GM21786 (cell line): ENCODE measurements around the gene TXNL4B.

Experiments used
- ATAC-seq: cut with Tn5 transposase; IDR thresholded peaks from one replicate; pipeline ENCODE4 v1.9.1; 2021; ENCODE audit not compliant: unreplicated experiment

TXNL4B gene

GRCh38 chr16:72093448-72094265 lies at the start of gene TXNL4B, which contains the start of gene DHX38:
TSS of gene TXNL4B (minus strand) at chr16:72093620. CDS start at chr16:72090749, 2,871 bp downstream.
TSS of gene DHX38 (plus strand) at chr16:72093847. CDS start at chr16:72096158, 2,311 bp downstream.
- peak; percentile 98 for ATAC-seq

DNA sequence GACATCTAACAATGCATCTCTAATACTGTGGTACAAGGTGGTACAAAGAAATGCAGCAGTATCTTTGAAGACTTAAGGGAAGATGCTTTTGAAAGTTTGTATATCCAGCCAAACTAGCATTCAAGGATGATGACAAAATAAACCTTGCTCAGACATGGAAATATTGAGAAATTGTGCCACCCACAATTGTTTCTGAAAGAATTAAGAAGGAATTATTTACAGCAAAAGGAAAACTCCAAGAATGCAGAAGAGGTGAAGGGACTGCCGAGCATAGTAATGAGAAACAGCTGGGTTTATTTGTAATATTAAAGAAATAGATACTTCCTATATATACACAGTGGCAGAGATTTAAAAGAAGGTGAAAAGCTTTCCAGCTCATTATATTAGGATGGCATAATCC lies 49.1 kb upstream of the TXNL4B start:
- no peak for ATAC-seq

DNA sequence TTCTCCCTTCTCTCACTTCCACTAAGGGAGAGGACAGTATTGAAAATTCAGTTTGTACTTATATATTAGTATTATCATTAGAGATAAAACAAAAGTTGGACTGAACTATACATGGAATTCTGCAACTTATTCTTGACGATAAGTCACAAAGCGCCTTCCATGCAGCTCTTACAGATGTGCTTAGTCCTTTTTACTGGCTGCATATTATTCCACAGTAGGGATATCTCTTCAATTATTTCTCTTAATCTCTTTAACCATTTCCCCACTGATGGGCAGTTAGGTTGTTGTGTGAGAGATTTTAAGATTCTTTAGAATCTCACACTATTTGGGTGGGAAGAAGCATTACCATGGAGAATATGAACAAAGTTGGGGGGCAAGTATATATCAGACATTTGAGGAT lies 46.5 kb upstream of the TXNL4B start:
- ATAC-seq: no peak

DNA sequence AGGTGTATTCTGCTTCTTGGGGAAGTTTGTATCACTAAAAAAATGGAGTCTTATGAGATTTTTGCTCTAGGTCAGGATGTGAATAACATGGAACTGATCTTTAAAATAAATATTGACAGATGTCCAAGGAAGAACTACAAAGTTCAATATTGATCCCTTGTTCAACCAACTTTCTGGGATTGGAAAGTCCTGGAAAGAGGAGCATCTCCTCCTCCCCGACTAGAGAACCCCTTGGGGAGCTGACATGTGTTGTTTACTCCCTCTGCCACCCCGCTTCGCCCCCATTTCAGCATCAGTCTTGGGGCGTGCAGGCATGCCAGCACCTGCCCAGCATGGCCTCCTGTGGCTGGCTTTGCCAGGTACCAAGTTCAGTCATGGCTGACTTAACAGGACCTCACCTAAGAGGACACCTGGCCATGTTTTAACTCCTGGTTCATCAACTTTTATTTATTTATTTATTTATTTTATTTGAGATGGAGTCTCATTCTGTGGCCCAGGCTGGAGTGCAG lies 44.7 kb upstream of the TXNL4B start:
- no peak for ATAC-seq

DNA sequence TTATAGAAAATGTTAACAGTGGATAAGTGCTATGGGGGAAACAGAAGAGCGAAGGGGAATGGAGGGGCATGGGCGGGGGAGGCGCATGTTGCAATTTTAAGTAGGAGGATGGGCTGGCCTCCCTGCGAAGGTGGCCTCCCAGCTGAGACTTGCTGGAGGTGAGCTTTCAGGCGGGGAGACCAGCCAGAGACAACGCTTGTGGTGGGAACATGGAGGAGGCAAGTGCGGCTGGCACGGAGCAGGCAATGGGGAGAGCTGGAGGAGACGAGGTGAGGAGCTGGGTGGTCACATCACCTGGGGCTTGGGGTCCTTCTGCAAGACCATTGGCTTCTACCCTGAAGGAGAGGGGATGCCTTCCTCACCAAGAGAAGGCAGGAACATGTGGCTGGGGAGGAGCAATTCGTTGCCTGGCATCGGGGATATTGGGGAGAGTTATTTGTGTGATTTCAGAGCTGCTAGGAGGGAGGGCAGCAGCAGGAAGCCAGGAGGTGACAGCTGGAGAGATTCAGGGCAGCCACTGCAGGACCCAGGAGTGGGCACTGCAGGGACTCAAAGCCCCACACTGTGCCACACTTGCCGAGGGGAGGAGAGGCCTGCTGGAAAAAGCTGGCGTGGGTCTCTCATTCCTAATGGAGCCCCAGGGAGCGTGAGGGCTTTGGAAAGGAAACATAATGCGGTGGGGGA lies 44.1 kb upstream of the TXNL4B start:
- ATAC-seq: no peak

GRCh38 chr16:72134507-72134906 lies 41.1 kb upstream of the TXNL4B start:
- no peak for ATAC-seq

- ATAC-seq: no peak
These were observed 39.3 kb upstream of the TXNL4B start for GRCh38 chr16:72132726-72133125.

GRCh38 chr16:72131036-72131435 lies 37.6 kb upstream of the TXNL4B start:
- ATAC-seq: no peak

GRCh38 chr16:72129976-72130656 lies 36.7 kb upstream of the TXNL4B start:
- no peak for ATAC-seq

- no peak for ATAC-seq
These were observed 35.3 kb upstream of the TXNL4B start for GRCh38 chr16:72128701-72129100.

GRCh38 chr16:72126429-72126765 lies 33.0 kb upstream of the TXNL4B start:
- ATAC-seq: no peak

DNA sequence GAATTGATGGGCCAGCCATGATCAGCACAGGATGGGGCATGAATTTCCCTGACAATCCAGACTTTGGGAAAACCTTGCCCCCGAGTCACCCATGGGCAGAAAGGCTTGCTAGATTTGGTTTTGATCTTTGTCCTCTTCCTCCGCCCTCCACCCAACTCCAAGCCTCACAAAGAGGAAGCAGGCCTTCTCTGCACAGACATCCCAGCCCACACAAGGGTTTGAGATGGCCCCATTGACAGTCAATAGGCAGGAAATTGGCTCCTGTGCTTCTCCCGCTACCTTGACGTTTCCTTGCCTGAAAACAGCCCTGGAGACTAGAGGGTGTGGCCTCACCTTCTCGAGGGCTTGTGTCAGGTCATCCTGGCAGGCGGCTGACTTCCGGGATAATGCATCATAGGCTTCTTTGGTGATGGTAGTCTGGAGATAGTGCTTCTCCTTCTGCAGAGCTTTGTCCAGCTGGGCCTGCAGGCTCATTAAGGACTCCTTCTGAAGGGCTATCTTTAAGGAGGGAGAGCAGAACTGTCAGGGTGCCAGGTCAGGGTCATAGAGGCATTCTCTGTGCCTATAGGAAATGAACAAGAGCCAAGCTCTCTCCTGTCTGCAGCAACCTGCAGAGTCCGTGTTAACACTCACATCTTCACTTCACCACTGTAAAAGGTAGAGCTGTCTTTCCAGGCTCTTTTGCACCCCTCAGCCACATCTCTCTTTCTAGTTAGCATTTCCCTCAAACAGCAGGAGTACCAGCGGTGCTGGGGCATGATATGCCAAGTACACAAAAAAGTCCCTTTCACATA lies 32.4 kb upstream of the TXNL4B start:
- ATAC-seq: no peak

DNA sequence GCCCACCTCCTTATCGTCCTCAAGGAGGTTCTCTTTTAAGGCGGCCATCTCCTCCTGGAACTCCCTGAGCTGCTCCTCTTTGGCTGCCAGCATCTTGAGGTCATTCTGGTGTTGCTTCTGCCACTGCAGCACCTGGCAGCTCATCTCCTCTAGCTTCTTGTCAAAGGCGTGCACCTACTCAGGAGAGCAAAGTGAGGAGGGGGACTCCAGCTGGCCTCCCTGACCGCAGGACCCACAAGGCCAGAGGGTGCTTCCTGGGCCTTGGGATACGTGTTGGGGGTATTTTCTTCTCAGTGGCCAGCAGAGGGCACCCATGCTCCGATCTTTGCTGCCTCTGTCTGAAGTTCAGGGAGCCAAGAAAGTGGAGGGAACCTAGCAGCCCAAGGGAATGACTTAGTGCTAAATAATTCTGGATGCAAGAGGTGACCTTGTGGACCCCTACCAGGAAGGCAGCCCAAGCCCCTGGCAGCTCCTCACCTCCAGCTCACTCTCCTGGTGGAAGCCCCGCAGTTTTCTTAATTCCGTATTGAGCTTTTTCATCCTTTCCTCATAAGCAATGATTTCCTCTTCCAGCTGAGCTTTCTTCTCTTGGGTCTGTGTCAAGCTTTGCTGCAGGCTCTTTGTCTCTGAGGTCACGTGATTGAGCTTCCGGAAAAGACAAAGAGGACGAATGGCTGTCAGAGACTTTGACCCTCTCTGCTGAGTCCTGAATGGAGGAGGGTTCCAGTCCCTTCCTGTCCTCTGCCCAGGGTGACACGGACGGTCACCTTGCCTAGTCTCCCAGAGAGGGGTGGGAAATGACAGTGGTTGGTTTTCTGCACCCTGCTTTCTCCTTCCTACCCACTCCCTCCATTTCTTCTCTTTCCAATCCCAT lies 31.6 kb upstream of the TXNL4B start:
- peak; percentile 69 for ATAC-seq

- ATAC-seq: no peak
These were observed 30.7 kb upstream of the TXNL4B start for GRCh38 chr16:72124148-72124547.

DNA sequence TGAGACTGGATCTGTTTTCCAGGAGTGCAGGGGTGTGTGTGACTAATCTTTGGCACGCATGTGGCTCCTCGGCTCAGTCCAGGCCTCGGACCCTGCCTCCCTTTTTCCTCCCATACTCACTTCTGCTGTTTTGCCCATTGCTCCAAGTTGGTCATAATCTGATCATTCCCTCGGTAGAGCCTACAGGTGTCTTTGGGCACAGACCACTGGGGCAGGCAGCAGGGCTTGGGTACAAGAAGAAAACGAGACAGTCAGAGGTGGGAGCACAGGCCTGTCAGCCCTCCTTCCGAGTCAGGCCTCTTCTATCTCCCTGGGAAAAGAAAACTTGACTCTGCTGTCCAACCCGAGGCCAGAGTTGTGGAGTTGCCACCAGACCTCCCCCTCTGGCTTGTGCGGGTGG lies 30.0 kb upstream of the TXNL4B start:
- no peak for ATAC-seq

GRCh38 chr16:72122916-72123315 lies 29.5 kb upstream of the TXNL4B start:
- no peak for ATAC-seq

DNA sequence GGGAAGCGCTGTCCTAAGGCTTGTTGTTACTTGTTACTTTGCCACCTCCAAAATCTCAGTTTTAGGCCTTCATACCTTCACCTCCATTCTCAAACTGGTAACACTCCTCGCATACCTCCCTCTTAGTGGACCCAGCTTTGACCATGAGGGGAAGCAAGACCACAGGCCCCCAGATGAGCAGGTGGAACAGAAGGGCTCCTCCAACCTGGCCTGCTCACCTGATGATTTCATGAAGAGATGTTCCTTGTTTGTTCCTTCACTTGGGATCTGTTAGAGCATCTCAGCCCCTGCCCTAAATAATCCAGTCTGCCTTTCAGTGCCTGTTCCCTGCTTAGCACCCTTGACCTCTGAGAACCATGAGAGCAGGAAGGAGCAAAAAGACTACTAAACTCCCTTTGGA lies 28.9 kb upstream of the TXNL4B start:
- no peak for ATAC-seq

DNA sequence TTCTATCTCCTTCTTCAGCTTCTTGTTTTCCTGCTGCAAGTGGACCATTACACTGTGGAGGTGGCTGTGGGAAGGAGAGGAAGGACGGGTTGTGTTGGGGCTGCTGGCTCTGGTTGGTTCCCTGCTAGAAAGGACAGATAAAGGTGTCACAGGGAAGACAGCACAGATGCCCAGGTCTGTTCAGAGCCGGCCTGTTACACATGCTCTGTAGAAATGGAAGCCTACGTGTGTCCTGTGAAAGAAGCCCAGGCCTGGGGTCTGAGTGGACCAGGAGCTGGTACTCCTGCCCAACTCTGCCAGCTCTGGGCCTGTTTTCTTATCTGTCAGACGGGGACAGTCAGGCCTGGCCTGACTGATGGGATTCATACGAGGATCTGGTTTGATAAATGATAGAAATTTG lies 26.6 kb upstream of the TXNL4B start:
- no peak for ATAC-seq

DNA sequence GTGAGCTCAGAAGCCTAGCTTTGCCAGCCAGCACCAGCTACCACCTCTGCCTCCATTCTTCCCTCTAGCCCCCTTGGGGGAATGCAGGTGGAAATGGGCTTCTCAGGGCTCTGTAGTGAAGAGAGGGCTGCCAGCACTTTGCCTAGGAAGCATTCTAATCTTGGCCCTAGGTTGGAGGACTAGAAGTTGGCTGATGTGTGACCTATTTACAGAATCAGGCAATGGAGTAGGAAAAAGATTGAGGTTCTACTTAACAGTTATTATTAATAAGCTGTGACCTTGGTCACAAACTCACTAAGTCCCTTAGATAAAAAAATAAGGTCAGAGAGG lies 20.2 kb upstream of the TXNL4B start:
- ATAC-seq: no peak
